ENCODE data around the gene GEMIN4. TPM values are rescaled to one million over a fixed set of nuclear protein-coding genes. Genes with fewer than 3 reads are reported as not detected.

GEMIN4 gene
- total and polyA plus RNA-seq, 2 of the 4 experiments (the other 2 are of a cell fraction) = 16.5 to 20.4 TPM

- peaks cover 10% of the 10 kb centered on the region for H3K4me1 ChIP-seq (ENCODE audit: control insufficient read depth, insufficient read depth, low read length)
- peak overlapping the region; percentile 64; the same call in 1 of the 2 replicates for H4K91ac ChIP-seq (ENCODE audit: insufficient read depth, low read depth, low read length)
- TF ChIP-seq BHLHE40 (IDR thresholded peaks at IDR 0.05; ENCODE audit: low read depth, low read length) (no peak), MAFK (IDR thresholded peaks at IDR 0.05; ENCODE audit: low read depth, low read length) (peak; percentile 57), RCOR1 (IDR thresholded peaks at IDR 0.05; ENCODE audit: insufficient replicate concordance, low read length) (no peak), MXI1 (IDR thresholded peaks at IDR 0.05; ENCODE audit: borderline replicate concordance, low read depth, low read length) (peak; percentile 60; the same call in 1 of the 2 replicates)
- ChIA-PET CTCF (no interaction called here), POLR2A (ENCODE audit: unreplicated experiment) (no interaction called here)
- peak; percentile 52 for ATAC-seq (ENCODE audit: low read depth)
- no TSS peak for BruUV-seq (replicated peaks)
- H3K56ac ChIP-seq (ENCODE audit: extremely low read depth, insufficient read depth, low read length) = peak overlapping the region; percentile 58
- H3K4me3 ChIP-seq (ENCODE audit: insufficient read depth, low read depth, low read length) = peak overlapping the region; percentile 55
- WGBS, 2 experiments (ENCODE audit: extremely low coverage in 2 of 2, insufficient read length in 1 of 2) = 0% methylated on average over 20 of the region's 57 CpGs; no CpG with 5 or more reads in 1 of the 2 experiments
- no peaks in the 10 kb centered on the region for H3K27me3 ChIP-seq (ENCODE audit: control insufficient read depth, insufficient read depth, low read length)
- peak; percentile 37 for DNase-seq
- dilution Hi-C loops (cut with HindIII; ENCODE audit: low sequenced_read_pairs, unreplicated experiment) = no loop called here
- H4K8ac ChIP-seq (ENCODE audit: low read depth in 2 of 2, low read length in 2 of 2) = peak overlapping the region; percentile 29 to 63; a peak in 3 of 4 replicates
- H4K5ac ChIP-seq (ENCODE audit: low read depth, low read length) = no peak overlapping the region
- peak overlapping the region; percentile 80 for H2AK9ac ChIP-seq (replicated peaks; ENCODE audit: low read depth, low read length, poor library complexity)
- no peak overlapping the region for H2BK15ac ChIP-seq (ENCODE audit: low read depth, low read length)
- no peak overlapping the region for H2BK120ac ChIP-seq (ENCODE audit: low read depth, low read length)
- H2AK5ac ChIP-seq (ENCODE audit: low read depth, low read length) = peak overlapping the region; percentile 57
- peak overlapping the region; percentile 68; the same call in 1 of the 2 replicates for H3K27ac ChIP-seq (ENCODE audit: insufficient read depth, low read length)
- peaks cover 4% of the 10 kb centered on the region; the same call in 1 of the 2 replicates for H4K20me1 ChIP-seq (ENCODE audit: insufficient read depth, low read length)
- peak overlapping the region; percentile 61 for H2BK5ac ChIP-seq (ENCODE audit: low read depth, low read length, poor library complexity, severe bottlenecking)
- peak overlapping the region; percentile 26 for H3K9ac ChIP-seq (ENCODE audit: low read depth, low read length)
- in situ Hi-C loops (cut with MboI; ENCODE audit: low sequenced_read_pairs) = no loop called here
- intact Hi-C loops (cut with micrococcal nuclease) = loop anchor here (5.0 kb wide), 1 partner anchor 249 kb away; no protein-coding TSS in a partner anchor
- peak overlapping the region; percentile 50 for H3K4ac ChIP-seq (ENCODE audit: low read depth, low read length)
- H3K9me3 ChIP-seq (ENCODE audit: control insufficient read depth, insufficient read depth, low read length) = no peaks in the 10 kb centered on the region
- H3K9me1 ChIP-seq (ENCODE audit: insufficient read depth, low read length) = peaks cover 8% of the 10 kb centered on the region
- peak overlapping the region; percentile 86 for H3K23ac ChIP-seq (ENCODE audit: low read depth, low read length)
- H2BK20ac ChIP-seq (ENCODE audit: low read depth, low read length) = no peak overlapping the region
- H3K14ac ChIP-seq (replicated peaks; ENCODE audit: low read depth, low read length) = peak overlapping the region; percentile 54
- peaks cover 29 to 69% of the 10 kb centered on the region in 2 experiments for H3K79me1 ChIP-seq (ENCODE audit: low read depth in 1 of 2, low read length in 2 of 2)
- H3K36me3 ChIP-seq (ENCODE audit: control insufficient read depth, insufficient read depth, low read length) = peaks cover 6% of the 10 kb centered on the region
- no peak overlapping the region for H3K18ac ChIP-seq (ENCODE audit: low read depth, low read length)
- H3K4me2 ChIP-seq (ENCODE audit: low read depth, low read length) = peak overlapping the region; percentile 79
- H2AFZ ChIP-seq (replicated peaks; ENCODE audit: low read length, poor library complexity) = peak overlapping the region; percentile 89
Observed at GRCh38 chr17:732902-733720, 19.0 kb downstream of the GEMIN4 start.

Data from IMR-90 (cell line).